ENCODE data around the gene RBM33. TPM values are rescaled to one million over a fixed set of nuclear protein-coding genes. Genes with fewer than 3 reads are reported as not detected.

RBM33 gene
- total RNA-seq, 1 experiment from 2014 or later, result 73.6 TPM

GRCh38 chr7:155609185-155609584, 35.3 kb upstream of the RBM33 start:
- no peak for TF ChIP-seq EZH2 (IDR thresholded peaks at IDR 0.05; ENCODE audit: borderline replicate concordance, low read depth, low read length, poor library complexity, severe bottlenecking)
- TF ChIP-seq CTCF (conservative IDR thresholded peaks at IDR 0.05; ENCODE audit: low read depth, low read length), result no peak
- ChIA-PET CTCF (no interaction called here), POLR2A (ENCODE audit: low non-redundant PET) (no interaction called here)
- no peak overlapping the region for H3K4me3 ChIP-seq (ENCODE audit: low read depth, low read length, poor library complexity, severe bottlenecking)
- no peaks in the 10 kb centered on the region for H3K9me3 ChIP-seq (ENCODE audit: low read depth, low read length, poor library complexity, severe bottlenecking)
- intact Hi-C loops (cut with micrococcal nuclease; ENCODE audit: unreplicated experiment), result no loop called here
- DNase-seq (ENCODE audit: low spot score), result no peak
- no peaks in the 10 kb centered on the region for H3K4me1 ChIP-seq (ENCODE audit: insufficient read depth, low read length, poor library complexity, severe bottlenecking)
- no peak overlapping the region for H3K27ac ChIP-seq (ENCODE audit: low read depth, low read length, poor library complexity, severe bottlenecking)
- H3K36me3 ChIP-seq (ENCODE audit: insufficient read depth, low read length, poor library complexity, severe bottlenecking), result no peaks in the 10 kb centered on the region
- no TSS peak for BruUV-seq (replicated peaks)
- H3K27me3 ChIP-seq (replicated peaks; ENCODE audit: insufficient read depth, low read depth, low read length, poor library complexity), result no peaks in the 10 kb centered on the region

GRCh38 chr7:155610633-155611193, 33.7 kb upstream of the RBM33 start:
- intact Hi-C loops (cut with micrococcal nuclease; ENCODE audit: unreplicated experiment), result no loop called here
- no peak overlapping the region for H3K4me3 ChIP-seq (ENCODE audit: low read depth, low read length, poor library complexity, severe bottlenecking)

GRCh38 chr7:155611808-155612447, 32.5 kb upstream of the RBM33 start:
- H3K27ac ChIP-seq (ENCODE audit: low read depth, low read length, poor library complexity, severe bottlenecking), result no peak overlapping the region
- H3K4me3 ChIP-seq (ENCODE audit: low read depth, low read length, poor library complexity, severe bottlenecking), result no peak overlapping the region
- no peak for DNase-seq (ENCODE audit: low spot score)
- intact Hi-C loops (cut with micrococcal nuclease; ENCODE audit: unreplicated experiment), result no loop called here
- H3K4me1 ChIP-seq (ENCODE audit: insufficient read depth, low read length, poor library complexity, severe bottlenecking), result no peaks in the 10 kb centered on the region
- no TSS peak for BruUV-seq (replicated peaks)
- POLR2A ChIA-PET (ENCODE audit: low non-redundant PET), result no interaction called here
- CTCF ChIA-PET, result no interaction called here
- H3K27me3 ChIP-seq (replicated peaks; ENCODE audit: insufficient read depth, low read depth, low read length, poor library complexity), result no peaks in the 10 kb centered on the region
- no peaks in the 10 kb centered on the region for H3K9me3 ChIP-seq (ENCODE audit: low read depth, low read length, poor library complexity, severe bottlenecking)
- H3K36me3 ChIP-seq (ENCODE audit: insufficient read depth, low read length, poor library complexity, severe bottlenecking), result no peaks in the 10 kb centered on the region
- no peak for TF ChIP-seq CTCF (conservative IDR thresholded peaks at IDR 0.05; ENCODE audit: low read depth, low read length)
- TF ChIP-seq EZH2 (IDR thresholded peaks at IDR 0.05; ENCODE audit: borderline replicate concordance, low read depth, low read length, poor library complexity, severe bottlenecking), result no peak

More at GRCh38 chr7:155610633-155611193, 33.7 kb upstream of the RBM33 start:
- ChIA-PET CTCF (no interaction called here), POLR2A (ENCODE audit: low non-redundant PET) (no interaction called here)
- no TSS peak for BruUV-seq (replicated peaks)
- no peaks in the 10 kb centered on the region for H3K27me3 ChIP-seq (replicated peaks; ENCODE audit: insufficient read depth, low read depth, low read length, poor library complexity)
- H3K4me1 ChIP-seq (ENCODE audit: insufficient read depth, low read length, poor library complexity, severe bottlenecking), result no peaks in the 10 kb centered on the region
- DNase-seq (ENCODE audit: low spot score), result no peak
- no peak overlapping the region for H3K27ac ChIP-seq (ENCODE audit: low read depth, low read length, poor library complexity, severe bottlenecking)
- H3K36me3 ChIP-seq (ENCODE audit: insufficient read depth, low read length, poor library complexity, severe bottlenecking), result no peaks in the 10 kb centered on the region
- TF ChIP-seq EZH2 (IDR thresholded peaks at IDR 0.05; ENCODE audit: borderline replicate concordance, low read depth, low read length, poor library complexity, severe bottlenecking) (no peak), CTCF (conservative IDR thresholded peaks at IDR 0.05; ENCODE audit: low read depth, low read length) (no peak)
- no peaks in the 10 kb centered on the region for H3K9me3 ChIP-seq (ENCODE audit: low read depth, low read length, poor library complexity, severe bottlenecking)
